Stimulated activated CD4-positive, alpha-beta T cell treated with anti-CD3 and anti-CD28 coated beads, TNF-alpha, amount 100 ng/mL, for 48 hours (primary cell): Measurements from ENCODE around the gene MYPN.
"Not testable (repeated sequence)": the region's sequence is repeated elsewhere in the genome, so short reads cannot be mapped to it uniquely, and the experiment has no call there.

ENCODE experiments used
- DNase-seq, 3 donors: peaks; one replicate each; pipeline ENCODE4 v3.0.0-alpha.2; 2020; ENCODE audit warnings: low read depth in 3 of 3

The MYPN gene

DNA sequence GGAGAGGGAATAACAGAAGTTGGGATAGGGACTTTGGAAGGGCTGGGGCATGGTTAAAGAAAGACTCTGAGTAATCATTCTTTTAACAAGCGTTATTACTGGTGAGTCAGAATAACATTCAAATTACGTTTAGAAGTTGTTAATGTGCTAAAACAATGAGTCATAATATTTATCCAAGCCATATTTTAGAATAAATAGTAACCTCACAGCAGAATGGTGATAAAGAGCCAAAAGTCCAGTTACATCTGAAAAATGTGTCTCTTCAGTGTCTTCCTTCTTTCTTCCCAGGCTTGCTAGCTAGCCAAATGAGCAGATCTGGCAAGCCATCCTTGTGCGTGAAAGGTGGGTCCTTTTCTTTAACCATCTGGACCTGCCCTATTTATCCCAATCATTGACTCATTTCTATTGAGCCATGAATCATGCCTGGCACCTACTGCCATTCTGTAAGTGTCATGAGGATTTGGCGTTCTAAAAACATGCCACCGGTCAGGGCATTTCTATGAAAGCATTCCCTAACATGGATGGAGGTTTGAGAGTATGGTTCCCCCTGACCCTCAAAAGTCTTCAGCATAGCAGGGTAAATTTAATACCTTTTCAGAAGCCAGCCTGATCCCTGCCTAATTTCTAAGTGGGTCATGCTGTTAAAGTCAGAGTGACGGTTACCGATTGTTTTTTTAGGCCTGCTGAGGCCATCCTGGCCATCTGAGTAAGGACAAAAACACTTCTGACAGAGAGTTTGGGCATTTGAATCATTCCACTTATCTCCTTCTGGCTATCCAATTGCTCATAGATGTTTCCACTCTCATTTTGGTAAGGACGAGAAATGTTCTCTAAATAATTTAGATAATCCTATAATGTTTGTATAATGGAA, 26.9 kb downstream of the MYPN start:
- no peak for DNase-seq

DNA sequence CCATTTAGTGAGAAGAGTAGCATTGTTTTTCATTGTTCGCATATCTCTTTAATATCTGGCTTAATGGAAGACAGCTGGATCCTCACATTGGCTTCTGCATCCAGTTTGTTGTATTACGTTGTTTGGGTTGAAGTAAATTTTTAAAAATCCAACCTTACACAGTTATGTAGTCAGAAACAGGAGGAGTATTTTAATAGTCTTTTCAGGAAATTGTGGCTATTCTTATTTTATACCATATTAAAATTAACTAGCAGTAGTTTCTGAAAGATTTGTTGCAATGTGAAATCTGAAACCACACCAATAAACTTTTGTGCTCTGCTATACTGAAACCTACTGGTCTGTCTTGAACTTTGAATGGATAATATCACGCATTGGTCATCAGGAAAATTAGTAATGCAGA, 27.9 kb downstream of the MYPN start:
- no peak for DNase-seq

DNA sequence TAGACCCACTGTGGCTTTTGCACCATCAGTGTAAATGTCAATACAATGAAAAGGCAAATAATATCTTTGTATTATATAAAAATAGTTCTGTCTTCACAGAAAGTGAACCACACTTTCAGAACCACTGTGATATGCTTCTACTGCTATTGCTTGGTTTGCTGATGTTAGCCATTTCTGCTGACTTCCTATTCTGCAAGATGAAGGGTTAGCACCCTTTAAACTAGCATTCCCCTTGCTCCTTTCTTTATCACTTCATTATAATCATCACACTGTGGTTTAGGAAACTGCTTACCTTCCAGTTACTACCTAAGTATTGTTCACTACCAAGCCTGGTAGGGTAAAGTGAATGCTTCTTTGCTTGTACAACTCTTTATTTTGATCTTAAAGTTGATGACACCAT, 29.2 kb downstream of the MYPN start:
- no peak for DNase-seq

- DNase-seq: no peak
These were observed 30.4 kb downstream of the MYPN start for GRCh38 chr10:68139448-68140272.

GRCh38 chr10:68142761-68143160, 33.5 kb downstream of the MYPN start:
- no peak for DNase-seq

GRCh38 chr10:68144709-68145108, 35.4 kb downstream of the MYPN start:
- DNase-seq: no peak

GRCh38 chr10:68145705-68146104, 36.4 kb downstream of the MYPN start:
- no peak for DNase-seq

DNA sequence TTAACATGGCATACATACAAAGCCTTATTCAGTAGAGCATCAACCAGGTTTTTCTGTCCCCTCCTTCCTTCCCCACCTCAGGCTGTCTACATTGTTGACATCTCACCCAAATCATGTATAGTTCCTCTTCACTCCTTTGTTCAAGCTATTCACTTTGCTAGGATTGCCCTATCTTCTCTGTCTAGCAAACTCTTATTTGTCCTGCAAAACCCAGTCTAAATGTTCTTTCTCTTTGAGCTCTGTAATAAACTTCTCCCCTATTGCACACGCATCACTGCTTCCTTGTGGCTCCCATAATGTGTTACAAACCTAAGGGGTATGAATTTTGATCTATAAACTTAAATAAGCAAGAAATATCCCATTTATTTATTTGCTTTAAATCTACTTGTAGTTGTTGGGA, 36.8 kb downstream of the MYPN start:
- DNase-seq: no peak

DNA sequence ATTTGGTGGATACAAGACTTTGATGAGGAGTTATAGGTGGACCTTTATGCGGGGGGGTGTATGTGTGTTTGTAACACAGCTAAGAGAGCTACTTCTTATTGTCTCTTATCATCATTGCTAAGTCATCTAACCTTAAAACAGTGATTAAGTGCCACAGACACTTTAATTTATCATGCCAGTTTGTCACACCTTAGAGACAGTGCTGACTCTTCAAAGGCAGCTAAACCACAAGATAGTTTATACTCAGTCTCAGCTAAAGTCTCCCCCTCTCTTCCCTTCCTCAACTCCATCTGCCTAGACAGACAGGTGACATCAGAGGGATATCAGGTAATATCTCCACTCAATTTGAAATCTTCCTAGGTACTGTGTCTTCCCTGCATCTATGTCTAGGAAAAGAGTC, 42.2 kb downstream of the MYPN start:
- no peak for DNase-seq

DNA sequence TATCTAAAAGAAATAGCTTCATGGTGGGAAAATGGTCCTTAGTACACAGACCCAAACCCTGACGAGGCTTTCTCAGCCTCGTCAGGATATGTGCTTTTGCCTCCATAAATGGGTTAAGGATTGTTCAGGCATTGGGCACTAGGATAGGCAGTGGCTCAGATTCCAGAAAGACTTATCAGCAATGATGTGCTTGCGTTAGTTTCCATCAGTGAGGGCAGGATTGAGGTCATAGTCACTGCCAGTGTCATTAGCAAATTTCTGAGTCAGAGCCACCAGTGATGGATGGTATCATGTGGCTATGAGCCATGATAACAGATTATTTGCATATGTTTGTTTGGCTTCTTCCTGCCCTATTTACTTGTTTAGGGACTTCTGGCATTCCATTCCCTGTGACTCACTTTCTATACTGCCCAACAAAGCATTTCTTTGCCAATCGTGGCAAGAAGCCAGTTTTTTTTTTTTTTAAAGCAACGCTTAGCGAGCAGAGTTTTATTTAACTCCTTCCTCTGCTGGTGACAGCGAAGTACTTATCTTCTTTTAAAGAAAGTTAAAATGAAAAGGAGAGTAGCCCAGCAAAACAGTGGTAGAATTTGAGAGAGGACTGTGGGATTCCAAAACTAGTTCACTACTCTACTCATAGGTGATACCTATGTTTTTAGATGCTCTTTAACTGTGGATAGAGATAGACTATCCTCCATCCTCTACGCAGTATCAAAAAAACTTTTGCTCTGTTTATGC, 44.4 kb downstream of the MYPN start:
- DNase-seq: no peak

DNA sequence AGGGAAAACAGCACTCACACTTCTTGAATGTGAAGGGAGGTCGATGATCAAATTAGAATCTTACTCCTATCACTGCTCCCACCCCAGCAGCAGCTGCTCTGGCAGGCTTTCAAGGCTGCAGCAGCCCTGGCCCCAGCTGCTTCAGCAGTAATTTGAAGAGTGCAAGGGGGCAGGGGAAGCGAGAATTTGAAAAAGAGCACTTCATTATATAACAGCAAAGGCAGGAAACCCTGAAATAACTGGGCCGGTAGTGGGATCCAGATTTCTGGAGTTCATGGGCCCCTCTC, 44.9 kb downstream of the MYPN start:
- no peak for DNase-seq

DNA sequence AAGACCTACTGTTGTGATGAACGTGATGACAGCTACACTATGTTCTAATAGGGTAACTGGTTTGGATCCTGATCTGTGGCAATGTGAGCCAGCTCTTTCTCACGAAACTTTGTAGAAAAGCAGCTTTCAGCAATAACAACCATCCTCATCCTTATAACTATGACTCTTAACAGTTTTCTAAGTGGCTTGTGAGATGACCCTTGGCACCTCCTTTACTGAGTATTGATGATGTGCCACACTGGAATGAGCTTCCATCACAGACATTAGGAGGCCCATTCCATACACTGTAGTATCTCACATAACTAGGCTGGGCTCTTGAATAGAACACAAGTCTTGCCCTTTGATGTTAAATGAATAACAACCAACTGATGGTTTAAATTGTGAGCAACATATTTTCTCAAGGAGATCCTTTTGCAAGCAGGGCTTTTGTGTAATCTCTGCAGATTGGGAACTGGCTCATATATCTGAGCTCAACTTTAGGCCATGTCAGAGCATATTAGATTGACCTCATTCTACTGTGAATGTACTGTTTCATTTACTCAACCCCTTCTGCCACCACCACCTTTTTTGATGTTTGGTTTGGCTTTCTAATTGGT, 46.4 kb downstream of the MYPN start:
- no peak for DNase-seq

- DNase-seq: peak; percentile 10 to 47 (median 28)
These were observed 47.3 kb downstream of the MYPN start for GRCh38 chr10:68156373-68157185.

- DNase-seq: not testable (repeated sequence)
These were observed 48.2 kb downstream of the MYPN start for GRCh38 chr10:68157522-68157921.

DNA sequence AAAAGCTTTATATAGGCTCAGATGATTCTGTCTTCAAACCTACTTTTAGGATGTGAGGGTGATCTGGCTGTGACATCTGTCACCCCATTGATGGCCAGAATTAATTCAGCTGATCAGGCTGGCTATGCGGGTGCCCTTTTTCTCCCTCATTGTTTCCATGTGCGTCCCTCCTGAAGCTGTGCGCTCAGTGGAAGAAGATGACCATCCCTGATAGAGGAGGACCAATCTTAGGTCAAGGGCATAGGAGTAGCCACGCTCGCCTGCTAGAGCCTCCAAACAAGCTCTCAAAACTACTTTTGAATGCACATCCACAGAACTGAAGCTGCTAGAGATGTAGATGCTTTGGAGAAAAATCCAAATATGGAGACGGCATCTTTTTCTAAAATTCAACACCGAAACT, 48.7 kb downstream of the MYPN start:
- DNase-seq: no peak

GRCh38 chr10:68163735-68164134, 54.4 kb downstream of the MYPN start:
- no peak for DNase-seq

DNA sequence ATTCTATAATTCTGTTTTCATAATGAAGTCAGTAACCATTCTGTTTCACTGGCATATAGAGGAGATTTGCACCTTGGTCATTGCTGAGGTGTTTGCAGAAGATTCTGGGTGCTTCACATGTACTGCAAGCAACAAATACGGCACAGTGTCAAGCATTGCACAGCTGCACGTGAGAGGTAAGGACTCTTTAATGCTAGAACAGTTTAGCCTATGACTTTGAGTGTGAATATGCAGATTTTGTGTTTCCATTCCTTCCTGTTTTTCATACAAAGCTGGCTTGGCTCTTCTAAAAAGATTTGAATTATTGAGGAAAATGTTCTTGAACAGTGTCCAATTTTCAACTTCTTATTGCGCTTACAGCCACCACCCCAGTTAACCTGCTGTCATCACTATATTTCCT, 56.4 kb downstream of the MYPN start:
- no peak for DNase-seq

DNA sequence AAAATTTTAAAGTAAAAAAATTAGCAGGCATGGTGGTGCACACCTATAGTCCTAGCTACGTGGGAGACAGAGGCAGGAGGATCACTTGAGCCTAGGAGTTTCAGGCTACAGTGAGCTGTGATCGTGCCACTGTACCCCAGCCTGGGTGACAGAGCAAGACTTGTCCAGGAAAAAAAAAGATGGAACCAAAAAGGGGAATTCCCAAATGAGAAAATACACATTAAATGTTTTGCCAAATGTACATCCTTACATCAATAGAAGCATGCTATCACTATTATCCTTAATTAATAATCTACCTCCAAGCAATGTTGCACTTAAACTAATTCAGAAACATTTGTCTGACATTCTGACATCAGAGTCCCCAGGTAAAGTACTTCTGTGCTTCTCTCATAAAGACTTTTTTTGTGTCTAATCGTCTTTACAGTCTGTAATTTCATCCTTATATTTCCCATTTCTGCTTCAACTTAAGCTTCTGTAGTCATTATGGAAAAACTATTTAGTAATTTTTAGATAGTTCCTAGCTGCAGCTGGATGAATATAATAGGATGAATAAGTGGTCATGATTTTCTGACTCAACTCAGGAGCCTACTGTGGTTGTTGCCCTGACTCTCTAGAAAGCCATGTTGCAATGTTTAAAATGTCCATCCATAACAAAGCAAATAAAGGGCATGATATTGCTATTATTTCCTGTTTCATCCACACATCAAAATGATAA, 57.7 kb downstream of the MYPN start:
- no peak for DNase-seq

GRCh38 chr10:68167586-68168189, 58.4 kb downstream of the MYPN start:
- no peak for DNase-seq

- DNase-seq: no peak
These were observed 62.3 kb downstream of the MYPN start for GRCh38 chr10:68171539-68172080.
